Activated T-helper 9 cell treated with anti-CD3 and anti-CD28 coated beads, Interleukin-2, amount 50 U/mL, for 16 hours (primary cell): ENCODE measurements around the gene KIF27.
A peak's percentile ranks its signal among the peaks of the same experiment; 100 is the strongest.
"Not testable (repeated sequence)": the region's sequence is repeated elsewhere in the genome, so short reads cannot be mapped to it uniquely, and the experiment has no call there.

Source experiments
- DNase-seq: peaks from one replicate; pipeline ENCODE4 v3.0.0-alpha.2; 2020; ENCODE audit warnings: low read depth

The KIF27 gene

GRCh38 chr9:83920927-83921707 is at the start of gene KIF27:
Gene KIF27, minus strand, starts transcription at chr9:83921432. Its CDS starts 5,841 bp downstream, at chr9:83915591.
- DNase-seq, result peak; percentile 95

GRCh38 chr9:83969602-83970001 is 48.4 kb upstream of the KIF27 start:
- no peak for DNase-seq

GRCh38 chr9:83967073-83967472 is 45.8 kb upstream of the KIF27 start:
- no peak for DNase-seq

- no peak for DNase-seq
These were observed 45.0 kb upstream of the KIF27 start for GRCh38 chr9:83966209-83966582.

GRCh38 chr9:83965350-83966208 is 44.3 kb upstream of the KIF27 start:
- DNase-seq, result no peak

- no peak for DNase-seq
These were observed 43.7 kb upstream of the KIF27 start for GRCh38 chr9:83964973-83965349.

- no peak for DNase-seq
These were observed 40.9 kb upstream of the KIF27 start for GRCh38 chr9:83962165-83962564.

GRCh38 chr9:83960991-83961390 is 39.8 kb upstream of the KIF27 start:
- DNase-seq, result no peak

- no peak for DNase-seq
These were observed 37.8 kb upstream of the KIF27 start for GRCh38 chr9:83959061-83959460.

- DNase-seq, result no peak
These were observed 35.9 kb upstream of the KIF27 start for GRCh38 chr9:83957248-83957513.

- DNase-seq, result peak; percentile 45
These were observed 35.4 kb upstream of the KIF27 start for GRCh38 chr9:83956436-83957247.

GRCh38 chr9:83956086-83956435 is 34.8 kb upstream of the KIF27 start:
- DNase-seq, result peak; percentile 13

GRCh38 chr9:83948096-83948495 is 26.9 kb upstream of the KIF27 start:
- DNase-seq, result not testable (repeated sequence)

- no peak for DNase-seq
These were observed 19.5 kb upstream of the KIF27 start for GRCh38 chr9:83940590-83941303.

GRCh38 chr9:83937861-83938455 is 16.7 kb upstream of the KIF27 start:
- DNase-seq, result no peak

GRCh38 chr9:83936523-83936922 is 15.3 kb upstream of the KIF27 start:
- no peak for DNase-seq

GRCh38 chr9:83935276-83935935 is 14.2 kb upstream of the KIF27 start:
- DNase-seq, result no peak

- no peak for DNase-seq
These were observed 13.5 kb upstream of the KIF27 start for GRCh38 chr9:83934569-83935275.

- DNase-seq, result no peak
These were observed 12.6 kb upstream of the KIF27 start for GRCh38 chr9:83933790-83934189.

- DNase-seq, result no peak
These were observed 11.6 kb upstream of the KIF27 start for GRCh38 chr9:83932851-83933250.

- DNase-seq, result no peak
These were observed 10.8 kb upstream of the KIF27 start for GRCh38 chr9:83932011-83932410.
